GM23338 (cell line): ENCODE measurements around the gene MGAT3. TPM values are rescaled to one million over a fixed set of nuclear protein-coding genes. Genes with fewer than 3 reads are reported as not detected.

ENCODE experiments used
- ATAC-seq: fragments of 200-7000 bp; cut with Tn5 transposase; 3 replicates; pipeline ENCODE4 v1.9.1; 2020
- DNase-seq: peaks from one replicate; pipeline ENCODE4 v3.0.0-alpha.2; 2015; ENCODE audit warnings: low spot score
- H2AFZ ChIP-seq: fragments of 200-600 bp; sonication (generic); 2 replicates; pipeline ENCODE4 v1.8.0; 2016; ENCODE audit warnings: antibody characterized with exemption, mild to moderate bottlenecking, moderate library complexity
- H3F3A ChIP-seq: fragments of 200-600 bp; sonication (generic); replicated peaks from 2 replicates; pipeline ENCODE4 v1.8.0; 2017; ENCODE audit warnings: antibody characterized with exemption, mixed run types, low read depth
- H3K27ac ChIP-seq: fragments of 200-600 bp; sonication (generic); 2 replicates; pipeline ENCODE4 v1.6.1; 2016; ENCODE audit warnings: low read depth
- H3K27me3 ChIP-seq: fragments of 200-600 bp; sonication (generic); 2 replicates; pipeline ENCODE4 v1.8.0; 2016; ENCODE audit warnings: mild to moderate bottlenecking, mixed run types, moderate library complexity; ENCODE audit not compliant: insufficient read depth
- H3K36me3 ChIP-seq: fragments of 200-600 bp; sonication (generic); 2 replicates; pipeline ENCODE4 v1.8.0; 2016; ENCODE audit warnings: mild to moderate bottlenecking; ENCODE audit not compliant: insufficient read depth
- H3K4me1 ChIP-seq: fragments of 200-600 bp; sonication (generic); 2 replicates; pipeline ENCODE4 v1.8.0; 2016; ENCODE audit warnings: mild to moderate bottlenecking, moderate library complexity; ENCODE audit not compliant: insufficient read depth
- H3K4me2 ChIP-seq: fragments of 200-600 bp; sonication (generic); 2 replicates; pipeline ENCODE4 v1.7.1; 2017; ENCODE audit warnings: mixed run types
- H3K4me3 ChIP-seq: fragments of 200-600 bp; sonication (generic); 2 replicates; pipeline ENCODE4 v1.6.1; 2016; ENCODE audit warnings: mixed run types
- H3K79me2 ChIP-seq: fragments of 200-600 bp; sonication (generic); replicated peaks from 2 replicates; pipeline ENCODE4 v1.8.0; 2017; ENCODE audit warnings: mild to moderate bottlenecking; ENCODE audit not compliant: insufficient read depth
- H3K9me2 ChIP-seq: fragments of 200-600 bp; sonication (generic); 2 replicates; pipeline ENCODE4 v1.8.0; 2017; ENCODE audit not compliant: insufficient read depth
- H4K20me1 ChIP-seq: fragments of 200-600 bp; sonication (generic); replicated peaks from 2 replicates; pipeline ENCODE4 v1.8.0; 2017; ENCODE audit warnings: mild to moderate bottlenecking; ENCODE audit not compliant: insufficient read depth
- H3K27ac Mint-ChIP-seq: 2 replicates; pipeline ENCODE4 v1.8.0; 2020; ENCODE audit warnings: inconsistent platforms, mild to moderate bottlenecking, moderate library complexity, mixed read lengths
- H3K27me3 Mint-ChIP-seq: 3 replicates; pipeline ENCODE4 v1.8.0; 2022; ENCODE audit warnings: low read depth, mild to moderate bottlenecking, moderate library complexity, mixed read lengths, inconsistent platforms; ENCODE audit not compliant: insufficient read depth, poor library complexity
- H3K36me3 Mint-ChIP-seq: 3 replicates; pipeline ENCODE4 v1.8.0; 2021; ENCODE audit warnings: low read depth, mild to moderate bottlenecking, inconsistent platforms, moderate library complexity, mixed read lengths
- H3K4me1 Mint-ChIP-seq: 3 replicates; pipeline ENCODE4 v1.8.0; 2020; ENCODE audit warnings: mild to moderate bottlenecking, inconsistent platforms, mixed read lengths
- H3K4me3 Mint-ChIP-seq: 3 replicates; pipeline ENCODE4 v1.8.0; 2021; ENCODE audit warnings: moderate library complexity, mild to moderate bottlenecking, inconsistent platforms, mixed read lengths
- H3K9me3 Mint-ChIP-seq: 3 replicates; pipeline ENCODE4 v1.8.0; 2020; ENCODE audit warnings: moderate library complexity, mild to moderate bottlenecking, inconsistent platforms, mixed read lengths
- CREB1 ChIP-seq: fragments of 250-450 bp; sonication (Bioruptor Pico); IDR thresholded peaks from 2 replicates; pipeline ENCODE4 v1.5.0; 2020; ENCODE audit warnings: low read depth, mild to moderate bottlenecking, moderate library complexity
- EZH2 ChIP-seq: fragments of 200-600 bp; sonication (generic); IDR thresholded peaks from one replicate; pipeline ENCODE4 v1.8.0; 2017; ENCODE audit warnings: antibody characterized with exemption, mild to moderate bottlenecking, low read depth; ENCODE audit not compliant: unreplicated experiment
- JUNB ChIP-seq: IDR thresholded peaks from one replicate; pipeline ENCODE4 v1.6.1; 2016; ENCODE audit warnings: antibody characterized with exemption; ENCODE audit not compliant: unreplicated experiment
- NANOG ChIP-seq: IDR thresholded peaks from 2 replicates; pipeline ENCODE4 v1.6.1; 2016; ENCODE audit warnings: antibody characterized with exemption, borderline replicate concordance
- POLR2AphosphoS5 ChIP-seq: IDR thresholded peaks from 2 replicates; pipeline ENCODE4 v1.6.1; 2016; ENCODE audit warnings: antibody characterized with exemption, low read depth
- STAT1 ChIP-seq: IDR thresholded peaks from one replicate; pipeline ENCODE4 v1.6.1; 2016; ENCODE audit warnings: antibody characterized with exemption; ENCODE audit not compliant: unreplicated experiment
- ZNF331 ChIP-seq: fragments of 250-450 bp; sonication (Bioruptor Pico); IDR thresholded peaks from 2 replicates; pipeline ENCODE4 v1.5.0; 2020; ENCODE audit warnings: low read depth, mild to moderate bottlenecking, moderate library complexity
- polyA plus RNA-seq: library from polyadenylated mRNA; unstranded; fragments of >200 nt; fragmentation: Nextera tagmentation; extraction: Ambion mirVana; gene quantifications from 2 replicates; pipeline ENCODE4 v1.2.1, GENCODE V29; 2016
- total RNA-seq: library from RNA; depleted of rRNA; stranded (reverse); fragments of >200 nt; shearing (Covaris generic); gene quantifications from 2 replicates; pipeline ENCODE4 v1.2.3, GENCODE V29; 2014
- TF ChIP-seq, protein P1 (sequence below), 2 experiments: fragments of 200-600 bp in 1 of 2; sonication (generic) in 1 of 2; conservative IDR thresholded peaks; 2 replicates each; pipeline versions ENCODE4 v1.5.1 to v1.6.1; 2016 to 2017; ENCODE audit warnings: antibody characterized with exemption in 2 of 2, low read depth in 2 of 2, mild to moderate bottlenecking in 2 of 2, moderate library complexity in 1 of 2
- TF ChIP-seq, protein P2 (sequence below): IDR thresholded peaks from 2 replicates; pipeline ENCODE4 v1.6.1; 2016; ENCODE audit warnings: antibody characterized with exemption
- TF ChIP-seq, protein P3 (sequence below): IDR thresholded peaks from one replicate; pipeline ENCODE4 v1.6.1; 2018; ENCODE audit warnings: antibody characterized with exemption; ENCODE audit not compliant: unreplicated experiment

Gene MGAT3
- total and polyA plus RNA-seq, 2 experiments from 2014 or later: 1.7 to 10.2 TPM

DNA sequence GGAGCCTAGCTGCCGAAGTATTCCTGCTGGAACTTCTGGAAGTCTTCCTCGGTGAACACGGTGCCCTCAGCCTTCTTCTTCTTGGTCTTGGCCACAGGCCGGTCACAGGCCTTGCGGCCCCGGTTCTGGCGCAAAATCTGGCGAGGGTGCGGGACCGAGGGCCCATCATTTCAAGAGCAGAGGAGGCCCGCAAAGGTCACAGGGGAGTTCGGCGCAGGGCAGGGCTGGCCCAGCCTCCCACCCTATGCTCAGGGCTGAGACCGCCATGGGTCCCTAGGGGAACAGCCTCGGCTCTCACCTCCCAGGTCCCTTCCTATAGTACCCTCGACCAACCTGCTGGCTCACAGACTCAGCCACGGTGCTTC, 72.7 kb downstream of the MGAT3 start:
- ATAC-seq (no peak), DNase-seq (no peak)
- no peak overlapping the region for H2AFZ ChIP-seq
- no peak for TF ChIP-seq POLR2AphosphoS5
- TF ChIP-seq, protein P1, sequence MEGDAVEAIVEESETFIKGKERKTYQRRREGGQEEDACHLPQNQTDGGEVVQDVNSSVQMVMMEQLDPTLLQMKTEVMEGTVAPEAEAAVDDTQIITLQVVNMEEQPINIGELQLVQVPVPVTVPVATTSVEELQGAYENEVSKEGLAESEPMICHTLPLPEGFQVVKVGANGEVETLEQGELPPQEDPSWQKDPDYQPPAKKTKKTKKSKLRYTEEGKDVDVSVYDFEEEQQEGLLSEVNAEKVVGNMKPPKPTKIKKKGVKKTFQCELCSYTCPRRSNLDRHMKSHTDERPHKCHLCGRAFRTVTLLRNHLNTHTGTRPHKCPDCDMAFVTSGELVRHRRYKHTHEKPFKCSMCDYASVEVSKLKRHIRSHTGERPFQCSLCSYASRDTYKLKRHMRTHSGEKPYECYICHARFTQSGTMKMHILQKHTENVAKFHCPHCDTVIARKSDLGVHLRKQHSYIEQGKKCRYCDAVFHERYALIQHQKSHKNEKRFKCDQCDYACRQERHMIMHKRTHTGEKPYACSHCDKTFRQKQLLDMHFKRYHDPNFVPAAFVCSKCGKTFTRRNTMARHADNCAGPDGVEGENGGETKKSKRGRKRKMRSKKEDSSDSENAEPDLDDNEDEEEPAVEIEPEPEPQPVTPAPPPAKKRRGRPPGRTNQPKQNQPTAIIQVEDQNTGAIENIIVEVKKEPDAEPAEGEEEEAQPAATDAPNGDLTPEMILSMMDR (conservative IDR thresholded peaks at IDR 0.05; ENCODE audit: low read depth in 2 of 2): peak in 1 of 2 experiments; percentile 2; a peak in 1 of 4 replicates
- H3K4me2 ChIP-seq: peak overlapping the region; percentile 60
- H3K9me3 Mint-ChIP-seq: peaks cover 2% of the 10 kb centered on the region; the same call in 2 of the 3 replicates
- no peak overlapping the region for H3K4me3 ChIP-seq
- peaks cover 59% of the 10 kb centered on the region for H3K4me1 Mint-ChIP-seq
- H3K27me3 Mint-ChIP-seq: peaks cover 36% of the 10 kb centered on the region
- H3K79me2 ChIP-seq: peaks cover 21% of the 10 kb centered on the region
- no peaks in the 10 kb centered on the region for H3K9me2 ChIP-seq
- H4K20me1 ChIP-seq: peaks cover 32% of the 10 kb centered on the region
- peaks cover 38% of the 10 kb centered on the region for H3K4me1 ChIP-seq
- no peak overlapping the region for H3K27ac Mint-ChIP-seq
- H3K36me3 Mint-ChIP-seq: peaks cover 48% of the 10 kb centered on the region
- H3K4me3 Mint-ChIP-seq: no peak overlapping the region; the same call in 2 of the 3 replicates
- H3F3A ChIP-seq: peaks cover 51% of the 10 kb centered on the region
- H3K27me3 ChIP-seq: no peaks in the 10 kb centered on the region
- H3K27ac ChIP-seq: peak overlapping the region; percentile 86
- peaks cover 10% of the 10 kb centered on the region for H3K36me3 ChIP-seq

DNA sequence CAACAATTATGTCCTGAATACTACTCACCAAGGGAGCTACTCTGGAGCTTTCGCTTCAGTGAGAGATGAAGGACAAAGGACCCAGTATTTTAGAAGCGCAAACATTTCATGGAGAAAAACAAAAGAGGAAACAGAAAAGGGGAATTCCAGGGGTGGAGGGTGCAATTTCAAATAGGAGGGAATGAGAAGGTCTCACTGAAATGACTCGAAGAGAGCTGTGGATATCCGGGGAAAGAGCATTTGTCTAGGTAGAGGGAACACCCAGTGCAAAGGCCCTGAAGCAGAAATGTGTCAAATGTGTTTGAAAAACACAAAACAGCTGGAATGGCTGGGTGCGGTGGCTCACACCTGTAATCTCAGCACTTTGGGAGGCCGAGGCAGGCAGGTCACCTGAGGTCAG, 73.3 kb downstream of the MGAT3 start:
- Histone ChIP-seq H3K27me3 (no peaks in the 10 kb centered on the region), H3K4me3 (no peak overlapping the region), H3K9me2 (no peaks in the 10 kb centered on the region), H3K4me2 (no peak overlapping the region), H3K27ac (peak overlapping the region; percentile 50; the same call in 1 of the 2 replicates), H3K79me2 (peaks cover 21% of the 10 kb centered on the region), H4K20me1 (peaks cover 32% of the 10 kb centered on the region), H3K36me3 (peaks cover 10% of the 10 kb centered on the region), H3K4me1 (peaks cover 41% of the 10 kb centered on the region), H3F3A (peaks cover 45% of the 10 kb centered on the region), H2AFZ (no peak overlapping the region)
- H3K9me3 Mint-ChIP-seq: peaks cover 2% of the 10 kb centered on the region; the same call in 2 of the 3 replicates
- H3K4me1 Mint-ChIP-seq: peaks cover 60% of the 10 kb centered on the region
- peak overlapping the region; percentile 16; the same call in 1 of the 3 replicates for H3K4me3 Mint-ChIP-seq
- DNase-seq (no peak), ATAC-seq (no peak)
- H3K27me3 Mint-ChIP-seq: peaks cover 34% of the 10 kb centered on the region
- peaks cover 42% of the 10 kb centered on the region for H3K36me3 Mint-ChIP-seq
- H3K27ac Mint-ChIP-seq: peak overlapping the region; percentile 16; the same call in 1 of the 2 replicates
- TF ChIP-seq EZH2: no peak
- TF ChIP-seq, protein P2, sequence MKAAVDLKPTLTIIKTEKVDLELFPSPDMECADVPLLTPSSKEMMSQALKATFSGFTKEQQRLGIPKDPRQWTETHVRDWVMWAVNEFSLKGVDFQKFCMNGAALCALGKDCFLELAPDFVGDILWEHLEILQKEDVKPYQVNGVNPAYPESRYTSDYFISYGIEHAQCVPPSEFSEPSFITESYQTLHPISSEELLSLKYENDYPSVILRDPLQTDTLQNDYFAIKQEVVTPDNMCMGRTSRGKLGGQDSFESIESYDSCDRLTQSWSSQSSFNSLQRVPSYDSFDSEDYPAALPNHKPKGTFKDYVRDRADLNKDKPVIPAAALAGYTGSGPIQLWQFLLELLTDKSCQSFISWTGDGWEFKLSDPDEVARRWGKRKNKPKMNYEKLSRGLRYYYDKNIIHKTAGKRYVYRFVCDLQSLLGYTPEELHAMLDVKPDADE: no peak
- no peak for TF ChIP-seq CREB1 (CRISPR knock-in tag)
- no peak for TF ChIP-seq STAT1
- TF ChIP-seq, protein P3, sequence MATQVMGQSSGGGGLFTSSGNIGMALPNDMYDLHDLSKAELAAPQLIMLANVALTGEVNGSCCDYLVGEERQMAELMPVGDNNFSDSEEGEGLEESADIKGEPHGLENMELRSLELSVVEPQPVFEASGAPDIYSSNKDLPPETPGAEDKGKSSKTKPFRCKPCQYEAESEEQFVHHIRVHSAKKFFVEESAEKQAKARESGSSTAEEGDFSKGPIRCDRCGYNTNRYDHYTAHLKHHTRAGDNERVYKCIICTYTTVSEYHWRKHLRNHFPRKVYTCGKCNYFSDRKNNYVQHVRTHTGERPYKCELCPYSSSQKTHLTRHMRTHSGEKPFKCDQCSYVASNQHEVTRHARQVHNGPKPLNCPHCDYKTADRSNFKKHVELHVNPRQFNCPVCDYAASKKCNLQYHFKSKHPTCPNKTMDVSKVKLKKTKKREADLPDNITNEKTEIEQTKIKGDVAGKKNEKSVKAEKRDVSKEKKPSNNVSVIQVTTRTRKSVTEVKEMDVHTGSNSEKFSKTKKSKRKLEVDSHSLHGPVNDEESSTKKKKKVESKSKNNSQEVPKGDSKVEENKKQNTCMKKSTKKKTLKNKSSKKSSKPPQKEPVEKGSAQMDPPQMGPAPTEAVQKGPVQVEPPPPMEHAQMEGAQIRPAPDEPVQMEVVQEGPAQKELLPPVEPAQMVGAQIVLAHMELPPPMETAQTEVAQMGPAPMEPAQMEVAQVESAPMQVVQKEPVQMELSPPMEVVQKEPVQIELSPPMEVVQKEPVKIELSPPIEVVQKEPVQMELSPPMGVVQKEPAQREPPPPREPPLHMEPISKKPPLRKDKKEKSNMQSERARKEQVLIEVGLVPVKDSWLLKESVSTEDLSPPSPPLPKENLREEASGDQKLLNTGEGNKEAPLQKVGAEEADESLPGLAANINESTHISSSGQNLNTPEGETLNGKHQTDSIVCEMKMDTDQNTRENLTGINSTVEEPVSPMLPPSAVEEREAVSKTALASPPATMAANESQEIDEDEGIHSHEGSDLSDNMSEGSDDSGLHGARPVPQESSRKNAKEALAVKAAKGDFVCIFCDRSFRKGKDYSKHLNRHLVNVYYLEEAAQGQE: no peak
- TF ChIP-seq ZNF331 (CRISPR knock-in tag): no peak
- TF ChIP-seq, protein P1 (conservative IDR thresholded peaks at IDR 0.05; ENCODE audit: low read depth in 2 of 2): no peak
- no peak for TF ChIP-seq JUNB
- TF ChIP-seq NANOG: no peak
